ENCODE data around the gene GNB4.

- TF ChIP-seq CTCF (IDR thresholded peaks at IDR 0.05): no peak
- TF ChIP-seq POLR2A (IDR thresholded peaks at IDR 0.05): no peak
Observed at GRCh38 chr3:179495483-179495882, 44.2 kb upstream of the GNB4 start.
